ENCODE data around the gene RFX2.
A peak's percentile ranks its signal among the peaks of the same experiment; 100 is the strongest.

RFX2 gene

GRCh38 chr19:6103217-6103644, 7.1 kb downstream of the RFX2 start:
- DNase-seq = no peak

GRCh38 chr19:6101991-6102390, 8.3 kb downstream of the RFX2 start:
- no peak for DNase-seq

- no peak for DNase-seq
These were observed 8.9 kb downstream of the RFX2 start for GRCh38 chr19:6101291-6101825.

GRCh38 chr19:6100284-6100915, 9.9 kb downstream of the RFX2 start:
- DNase-seq = no peak

GRCh38 chr19:6099599-6099998, 10.7 kb downstream of the RFX2 start:
- no peak for DNase-seq

GRCh38 chr19:6099033-6099432, 11.3 kb downstream of the RFX2 start:
- no peak for DNase-seq

- DNase-seq = no peak
These were observed 11.7 kb downstream of the RFX2 start for GRCh38 chr19:6098574-6098973.

GRCh38 chr19:6097911-6098310, 12.4 kb downstream of the RFX2 start:
- DNase-seq = no peak

GRCh38 chr19:6095760-6096159, 14.5 kb downstream of the RFX2 start:
- DNase-seq = no peak

- DNase-seq = peak; percentile 78
These were observed 17.7 kb downstream of the RFX2 start for GRCh38 chr19:6092329-6093286.

GRCh38 chr19:6091771-6092291, 18.5 kb downstream of the RFX2 start:
- DNase-seq = no peak

- DNase-seq = no peak
These were observed 19.7 kb downstream of the RFX2 start for GRCh38 chr19:6090634-6091033.

- DNase-seq = no peak
These were observed 21.7 kb downstream of the RFX2 start for GRCh38 chr19:6088602-6089049.

- peak; percentile 41 for DNase-seq
These were observed 23.2 kb downstream of the RFX2 start for GRCh38 chr19:6087074-6087571.

GRCh38 chr19:6086068-6086788, 24.1 kb downstream of the RFX2 start:
- no peak for DNase-seq

- no peak for DNase-seq
These were observed 25.5 kb downstream of the RFX2 start for GRCh38 chr19:6084821-6085220.

GRCh38 chr19:6079107-6079506, 31.2 kb downstream of the RFX2 start:
- DNase-seq = no peak

- no peak for DNase-seq
These were observed 32.2 kb downstream of the RFX2 start for GRCh38 chr19:6078068-6078467.

GRCh38 chr19:6076675-6077463, 33.4 kb downstream of the RFX2 start:
- no peak for DNase-seq

GRCh38 chr19:6076291-6076665, 34.0 kb downstream of the RFX2 start:
- no peak for DNase-seq

GRCh38 chr19:6074709-6075403, 35.4 kb downstream of the RFX2 start:
- no peak for DNase-seq

Data from NCI-H1105 treated with DMSO at 0.1 percent for 48 hours (cell line).